HUES64 (cell line): Measurements from ENCODE around the gene DHX57.
"Not testable (repeated sequence)": the region's sequence is repeated elsewhere in the genome, so short reads cannot be mapped to it uniquely, and the experiment has no call there.

ENCODE experiments used
- H3K27ac ChIP-seq: 2 replicates; pipeline ENCODE4 v1.7.0; 2013; ENCODE audit warnings: low read depth, low read length, inconsistent platforms
- H3K27me3 ChIP-seq: 2 replicates; pipeline ENCODE4 v1.6.1; 2013; ENCODE audit warnings: mild to moderate bottlenecking, low read length; ENCODE audit not compliant: insufficient read depth
- H3K36me3 ChIP-seq: 2 replicates; pipeline ENCODE4 v1.6.1; 2013; ENCODE audit warnings: mild to moderate bottlenecking, low read length; ENCODE audit not compliant: insufficient read depth
- H3K4me1 ChIP-seq: 2 replicates; pipeline ENCODE4 v1.6.1; 2013; ENCODE audit warnings: mild to moderate bottlenecking, low read length, moderate library complexity; ENCODE audit not compliant: insufficient read depth
- H3K4me3 ChIP-seq: 2 replicates; pipeline ENCODE4 v1.5.1; 2013; ENCODE audit warnings: mild to moderate bottlenecking, low read length, moderate library complexity
- H3K9ac ChIP-seq: 2 replicates; pipeline ENCODE4 v1.6.1; 2013; ENCODE audit warnings: mild to moderate bottlenecking, low read depth, low read length
- H3K9me3 ChIP-seq: 2 replicates; pipeline ENCODE4 v1.6.1; 2013; ENCODE audit warnings: low read depth, low read length; ENCODE audit not compliant: insufficient read depth
- WGBS: fragments of 150-250, 120-280 bp; methylation state at CpG from one replicate; pipeline ENCODE4 v1.1.7; 2013; ENCODE audit warnings: missing lambda C conversion rate; 5-methylcytosine and 5-hydroxymethylcytosine counted together

Gene DHX57

DNA sequence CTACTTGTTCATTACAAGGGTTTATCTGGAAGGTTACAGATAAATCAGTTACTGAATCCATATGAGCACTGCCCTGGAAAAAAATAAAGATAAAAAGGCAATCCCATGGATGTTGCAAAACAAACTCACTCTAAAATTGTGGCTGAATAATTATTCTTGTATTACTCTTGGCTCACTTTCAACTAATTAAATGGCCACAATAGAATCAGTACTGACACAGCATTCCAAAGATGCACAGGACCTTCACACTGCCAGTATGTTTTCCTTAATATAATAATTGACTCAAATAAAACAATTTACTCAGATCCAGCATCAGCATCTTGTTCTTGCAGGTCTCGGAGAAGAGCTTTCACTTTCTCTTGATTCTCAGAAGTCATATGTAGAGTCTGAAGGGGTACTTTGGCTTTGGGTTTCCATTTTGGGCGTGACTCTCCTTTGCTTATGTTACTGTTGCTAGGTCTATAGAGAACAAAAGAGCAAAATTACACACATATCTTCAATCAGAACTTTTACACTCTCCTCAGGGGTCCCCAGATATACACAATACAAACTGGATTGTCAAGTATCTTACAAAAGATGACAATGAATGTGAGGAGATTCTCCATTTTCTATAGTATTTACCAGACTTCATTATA is 12.6 kb downstream of the DHX57 start:
- Histone ChIP-seq H3K4me1 (no peaks in the 10 kb centered on the region), H3K36me3 (peaks cover 70% of the 10 kb centered on the region), H3K27ac (no peak overlapping the region), H3K4me3 (no peak overlapping the region), H3K9me3 (no peaks in the 10 kb centered on the region), H3K9ac (no peak overlapping the region), H3K27me3 (no peaks in the 10 kb centered on the region)
- 93% methylated on average over 2 of the region's 2 CpGs for WGBS

DNA sequence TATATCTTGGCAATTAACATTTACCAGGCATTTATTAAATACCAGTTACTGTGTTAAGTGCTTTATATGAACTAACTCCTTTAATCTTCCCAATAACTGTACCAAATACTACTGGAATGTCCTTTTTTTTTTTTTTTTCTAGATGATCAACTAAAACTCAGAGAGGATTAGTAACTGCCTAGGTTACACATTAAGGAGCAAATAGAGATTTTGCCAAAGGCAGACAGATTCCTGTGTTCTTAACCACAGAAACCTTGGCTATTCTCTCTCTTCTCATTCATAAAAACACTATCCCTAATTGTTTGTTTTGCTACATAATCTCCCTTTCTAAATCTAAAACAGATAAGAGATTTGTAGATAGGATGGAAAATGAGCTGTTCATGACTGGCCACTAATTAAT is 13.3 kb downstream of the DHX57 start:
- no peaks in the 10 kb centered on the region for H3K9me3 ChIP-seq
- H3K27ac ChIP-seq = no peak overlapping the region
- H3K4me1 ChIP-seq = no peaks in the 10 kb centered on the region
- H3K27me3 ChIP-seq = no peaks in the 10 kb centered on the region
- no peak overlapping the region for H3K9ac ChIP-seq
- peaks cover 73% of the 10 kb centered on the region for H3K36me3 ChIP-seq
- no peak overlapping the region for H3K4me3 ChIP-seq

DNA sequence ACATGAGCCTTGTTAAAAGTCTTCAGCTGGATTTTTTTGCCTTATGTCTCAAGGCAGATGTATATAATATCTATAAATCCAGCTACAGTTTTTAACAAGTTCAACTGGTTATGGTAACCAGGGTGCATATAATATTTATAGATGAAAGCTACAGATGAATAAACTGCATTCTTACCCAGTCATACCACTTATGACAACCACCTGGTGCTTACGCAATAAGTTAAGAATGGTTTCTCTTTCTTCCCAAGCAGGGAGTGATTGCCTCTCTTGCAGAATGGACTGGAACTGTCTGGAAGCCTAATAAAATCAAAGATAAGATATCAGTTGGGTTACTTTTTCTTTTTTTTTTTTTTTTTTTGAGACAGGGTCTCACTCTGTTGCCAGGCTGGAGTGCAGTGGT is 19.6 kb downstream of the DHX57 start:
- no peaks in the 10 kb centered on the region for H3K9me3 ChIP-seq
- WGBS = 100% methylated on average over 1 of the region's 1 CpG
- H3K36me3 ChIP-seq = peaks cover 91% of the 10 kb centered on the region
- no peak overlapping the region for H3K9ac ChIP-seq
- H3K4me3 ChIP-seq = no peak overlapping the region
- H3K27ac ChIP-seq = no peak overlapping the region
- H3K27me3 ChIP-seq = no peaks in the 10 kb centered on the region
- H3K4me1 ChIP-seq = no peaks in the 10 kb centered on the region

DNA sequence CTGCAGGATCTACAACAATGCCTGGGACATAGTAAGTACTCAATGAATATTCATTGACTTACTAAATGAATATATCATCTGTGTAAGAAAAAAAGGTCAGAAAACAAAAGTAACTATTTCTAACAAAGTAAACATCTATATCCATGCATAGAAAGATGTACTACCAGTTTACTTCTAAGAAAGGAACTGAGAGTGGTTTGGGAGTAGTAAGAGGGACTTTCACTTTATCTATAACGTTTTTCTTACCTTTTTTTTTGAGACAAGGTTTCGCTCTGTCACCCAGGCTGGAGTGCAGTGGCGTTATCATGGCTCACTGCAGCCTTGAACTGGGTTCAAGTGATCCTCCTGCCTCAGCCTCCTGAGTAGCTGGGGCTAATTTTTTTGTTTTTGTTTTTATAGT is 25.7 kb downstream of the DHX57 start:
- 96% methylated on average over 3 of the region's 3 CpGs for WGBS
- H3K4me1 ChIP-seq = no peaks in the 10 kb centered on the region
- H3K36me3 ChIP-seq = peaks cover 83% of the 10 kb centered on the region

DNA sequence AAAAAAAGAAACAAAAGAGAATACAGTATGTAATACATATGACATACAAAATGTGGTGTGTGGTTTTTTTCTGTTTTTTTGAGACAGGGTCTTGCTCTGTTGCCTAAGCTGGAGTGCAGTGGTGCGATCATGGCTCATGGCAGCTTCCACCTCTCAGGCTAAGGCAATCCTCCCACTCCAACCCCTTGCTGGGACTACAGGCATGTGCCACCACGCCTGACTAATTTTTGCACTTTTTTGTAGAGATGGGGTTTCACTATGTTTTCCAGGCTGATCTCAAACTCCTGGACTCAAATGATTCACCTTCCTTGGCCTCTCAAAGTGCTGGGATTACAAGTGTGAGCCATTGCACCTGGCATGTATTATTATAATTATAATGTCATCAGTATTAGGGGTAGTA is 38.9 kb downstream of the DHX57 start:
- Histone ChIP-seq H3K4me3 (no peak overlapping the region), H3K9ac (no peak overlapping the region), H3K9me3 (no peaks in the 10 kb centered on the region), H3K36me3 (peaks cover 49% of the 10 kb centered on the region), H3K27ac (no peak overlapping the region), H3K27me3 (no peaks in the 10 kb centered on the region), H3K4me1 (no peaks in the 10 kb centered on the region)
- 96% methylated on average over 2 of the region's 2 CpGs for WGBS

More for the DNA sequence above, 25.7 kb downstream of the DHX57 start:
- Histone ChIP-seq H3K4me3 (no peak overlapping the region), H3K9me3 (no peaks in the 10 kb centered on the region), H3K27ac (no peak overlapping the region), H3K27me3 (no peaks in the 10 kb centered on the region), H3K9ac (no peak overlapping the region)

DNA sequence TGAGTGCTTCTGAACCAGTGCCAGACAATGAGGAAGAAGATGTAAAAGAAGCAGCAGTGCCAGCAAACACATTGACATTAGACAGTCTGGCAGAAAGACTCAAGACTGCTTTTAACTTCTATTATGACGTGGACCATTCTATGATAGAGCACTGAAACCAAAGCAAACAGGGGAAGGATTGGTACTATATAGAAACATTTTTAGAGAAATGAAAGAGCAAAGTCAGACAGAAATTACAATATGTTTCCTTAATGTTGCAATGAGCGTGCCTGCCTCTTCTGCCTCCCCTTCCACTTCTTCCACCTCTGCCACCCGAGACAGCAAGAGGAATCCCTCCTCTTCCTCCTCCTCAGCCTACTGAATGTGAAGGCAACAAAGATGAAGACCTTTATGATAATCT is 39.7 kb downstream of the DHX57 start:
- WGBS = 92% methylated on average over 3 of the region's 3 CpGs

DNA sequence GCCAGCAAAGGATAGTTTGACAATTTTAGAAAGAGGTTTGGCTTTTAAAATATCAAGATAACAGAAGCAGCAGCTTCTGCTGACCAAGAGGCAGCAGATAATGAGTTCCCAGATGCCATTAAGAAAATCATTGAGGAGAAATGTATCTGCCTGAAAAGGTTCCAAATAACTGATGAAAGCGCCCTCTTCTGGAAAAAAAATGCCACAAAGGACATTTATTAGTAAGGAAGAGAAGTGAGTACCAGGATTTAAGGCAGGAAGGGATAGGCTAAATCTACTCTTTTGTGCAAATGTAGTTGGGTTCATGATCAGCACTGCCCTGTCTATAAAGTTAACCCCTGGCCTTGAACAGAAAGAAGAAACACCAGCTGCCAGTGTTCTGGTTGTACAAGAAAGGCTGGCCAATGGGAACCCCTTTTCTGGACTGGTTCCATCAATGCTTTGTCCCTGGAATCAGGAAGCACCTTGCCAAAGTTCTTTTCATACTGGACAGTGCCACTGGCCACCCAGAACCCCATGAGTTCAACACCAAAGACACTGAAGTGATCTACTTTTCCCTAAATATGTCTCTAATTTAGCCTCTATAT is 40.6 kb downstream of the DHX57 start:
- no peak overlapping the region for H3K9ac ChIP-seq
- no peaks in the 10 kb centered on the region for H3K27me3 ChIP-seq
- H3K4me1 ChIP-seq = no peaks in the 10 kb centered on the region
- WGBS = 17% methylated on average over 1 of the region's 1 CpG
- H3K4me3 ChIP-seq = no peak overlapping the region
- no peaks in the 10 kb centered on the region for H3K9me3 ChIP-seq
- no peak overlapping the region for H3K27ac ChIP-seq
- peaks cover 40% of the 10 kb centered on the region for H3K36me3 ChIP-seq

More for the DNA sequence above, 39.7 kb downstream of the DHX57 start:
- Histone ChIP-seq H3K36me3 (peaks cover 41% of the 10 kb centered on the region), H3K27ac (no peak overlapping the region), H3K4me3 (no peak overlapping the region), H3K9me3 (no peaks in the 10 kb centered on the region), H3K9ac (no peak overlapping the region), H3K4me1 (no peaks in the 10 kb centered on the region), H3K27me3 (no peaks in the 10 kb centered on the region)

DNA sequence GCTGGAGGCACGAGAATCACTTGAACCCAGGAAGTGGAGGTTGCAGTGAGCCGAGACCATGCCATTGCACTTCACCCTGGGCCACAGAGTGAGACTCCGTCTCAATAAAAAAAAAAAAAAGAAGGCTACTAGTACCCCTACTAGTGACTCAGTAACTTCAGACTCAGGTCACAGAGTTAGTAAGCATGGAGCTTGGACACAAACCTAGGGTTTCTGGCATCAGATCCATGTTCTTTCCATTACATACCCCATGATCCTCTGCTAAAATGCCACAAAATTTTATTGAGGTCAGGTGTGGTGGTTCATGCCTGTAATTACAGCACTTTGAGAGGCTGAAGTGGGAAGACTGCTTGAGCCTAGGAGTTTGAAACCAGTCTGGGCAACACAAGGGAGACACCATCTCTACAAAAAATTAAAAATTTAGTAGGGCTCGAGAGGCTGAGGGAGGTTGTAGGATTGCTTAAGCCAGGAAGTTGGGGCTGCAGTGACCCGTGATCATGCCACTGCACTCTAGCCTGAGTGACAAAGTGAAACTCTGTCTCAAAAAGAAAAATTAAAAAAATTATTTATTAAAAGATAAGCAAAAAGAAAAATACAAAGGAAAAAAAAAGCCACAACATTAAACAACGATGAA is 45.1 kb downstream of the DHX57 start:
- Histone ChIP-seq H3K36me3 (peaks cover 42% of the 10 kb centered on the region), H3K27me3 (no peaks in the 10 kb centered on the region), H3K4me3 (no peak overlapping the region), H3K9ac (no peak overlapping the region), H3K4me1 (0 out of 2 replicates have a peak, but pooled peaks cover 2% of the 10 kb centered on the region), H3K9me3 (no peaks in the 10 kb centered on the region), H3K27ac (no peak overlapping the region)
- WGBS = 92% methylated on average over 5 of the region's 6 CpGs

- peaks cover 47% of the 10 kb centered on the region for H3K36me3 ChIP-seq
- H3K4me1 ChIP-seq = 0 out of 2 replicates have a peak, but pooled peaks cover 2% of the 10 kb centered on the region
- no peaks in the 10 kb centered on the region for H3K27me3 ChIP-seq
- WGBS = no CpG with 5 or more reads among the region's 1 CpG
- no peak overlapping the region for H3K9ac ChIP-seq
- no peak overlapping the region for H3K27ac ChIP-seq
- H3K4me3 ChIP-seq = no peak overlapping the region
- no peaks in the 10 kb centered on the region for H3K9me3 ChIP-seq
Measured at GRCh38 chr2:38829971-38830370, 45.8 kb downstream of the DHX57 start.

GRCh38 chr2:38828460-38828859 is 47.3 kb downstream of the DHX57 start:
- no peaks in the 10 kb centered on the region for H3K27me3 ChIP-seq
- H3K4me1 ChIP-seq = 0 out of 2 replicates have a peak, but pooled peaks cover 2% of the 10 kb centered on the region
- 85% methylated on average over 4 of the region's 4 CpGs for WGBS
- no peak overlapping the region for H3K9ac ChIP-seq
- no peak overlapping the region for H3K4me3 ChIP-seq
- no peaks in the 10 kb centered on the region for H3K9me3 ChIP-seq
- H3K27ac ChIP-seq = no peak overlapping the region
- H3K36me3 ChIP-seq = peaks cover 52% of the 10 kb centered on the region

DNA sequence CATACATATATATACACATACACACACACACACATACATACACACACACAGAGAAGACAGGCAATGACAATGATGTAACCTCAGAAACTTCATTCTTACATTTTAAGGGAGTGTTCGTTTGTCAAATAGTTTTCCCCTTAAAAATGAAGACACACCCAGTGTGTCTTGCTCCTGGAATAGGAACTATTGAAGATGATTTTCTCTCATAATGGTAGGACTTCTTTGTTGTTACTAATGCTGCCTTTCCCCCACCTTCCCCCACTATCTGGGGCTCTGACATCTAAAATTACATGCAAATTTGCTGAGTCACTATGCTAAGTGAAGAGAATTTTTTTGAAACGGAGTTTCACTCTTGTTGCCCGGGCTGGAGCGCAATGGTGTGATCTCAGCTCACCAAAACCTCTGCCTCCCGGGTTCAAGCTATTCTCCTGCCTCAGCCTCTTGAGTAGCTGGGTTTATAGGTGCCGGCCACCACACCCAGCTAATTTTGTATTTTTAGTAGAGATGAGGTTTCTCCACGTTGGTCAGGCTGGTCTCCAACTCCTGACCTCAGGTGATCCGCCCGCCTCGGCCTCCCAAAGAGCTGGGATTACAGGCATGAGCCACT is 48.1 kb downstream of the DHX57 start:
- 72% methylated on average over 9 of the region's 10 CpGs for WGBS
- not testable (repeated sequence) for H3K9me3 ChIP-seq, H3K27me3 ChIP-seq, H3K4me3 ChIP-seq, H3K4me1 ChIP-seq
- peak overlapping the region; percentile 12; the same call in 1 of the 2 replicates for H3K27ac ChIP-seq
- peak overlapping the region; percentile 36; the same call in 1 of the 2 replicates for H3K9ac ChIP-seq
- H3K36me3 ChIP-seq = peaks cover 56% of the 10 kb centered on the region
